ENCODE measurements around the gene FKBP5. TPM values are rescaled to one million over a fixed set of nuclear protein-coding genes. Genes with fewer than 3 reads are reported as not detected.

The FKBP5 gene
- total and polyA plus RNA-seq, 2 donors (not counting 3 experiments of a cell fraction or from before 2014, with no cell fraction given), result 16.7 to 56.8 TPM

GRCh38 chr6:35669451-35670045, 19.2 kb downstream of the FKBP5 start:
- Histone ChIP-seq H3K79me2 (ENCODE audit: control insufficient read depth, insufficient read depth, low read length) (peaks cover 69% of the 10 kb centered on the region), H4K20me1 (replicated peaks; ENCODE audit: control insufficient read depth, extremely low read depth, insufficient read depth, low read length) (no peaks in the 10 kb centered on the region), H3K9me1 (replicated peaks; ENCODE audit: control insufficient read depth, extremely low read depth, insufficient read depth, low read length) (no peaks in the 10 kb centered on the region), H3K36me3 (ENCODE audit: control insufficient read depth in 2 of 2, extremely low read depth in 1 of 2, insufficient read depth in 2 of 2, low read length in 2 of 2) (no peaks in the 10 kb centered on the region), H3K4me1 (ENCODE audit: control insufficient read depth, extremely low read depth, insufficient read depth, low read length) (peaks cover 51% of the 10 kb centered on the region), H3K9ac (replicated peaks; ENCODE audit: extremely low read depth, insufficient read depth, low read length) (peak overlapping the region; percentile 95), H2AFZ (ENCODE audit: low read depth, low read length) (no peak overlapping the region), H3K4me3 (replicated peaks in 1 of 3; ENCODE audit: insufficient read depth in 1 of 3, low read depth in 1 of 3, low read length in 3 of 3) (peak overlapping the region in 2 of 3 experiments; percentile 2 to 59), H3K27me3 (ENCODE audit: control insufficient read depth in 2 of 2, insufficient read depth in 2 of 2, low read length in 2 of 2) (no peaks in the 10 kb centered on the region), H3K27ac (ENCODE audit: insufficient read depth, low read depth, low read length) (peak overlapping the region; percentile 95), H3K9me3 (replicated peaks; ENCODE audit: control insufficient read depth, insufficient read depth, low read length) (no peaks in the 10 kb centered on the region), H3K4me2 (ENCODE audit: insufficient read depth, low read length) (peak overlapping the region; percentile 92)
- POLR2A ChIA-PET, result interaction anchor here (0.5 kb wide), 1 partner anchor 79 kb away, joined by 3 read pairs; no protein-coding TSS in a partner anchor
- dilution Hi-C loops (cut with MboI; ENCODE audit: extremely low pct_ligation_motif_present, low sequenced_read_pairs), result no loop called here
- peak; percentile 75 for FAIRE-seq
- TF ChIP-seq CTCF (IDR thresholded peaks at IDR 0.05; ENCODE audit: extremely low read depth in 1 of 2, insufficient read depth in 1 of 2, low read depth in 1 of 2, low read length in 2 of 2) (no peak), EZH2 (IDR thresholded peaks at IDR 0.05; ENCODE audit: borderline replicate concordance, low read depth, low read length, severe bottlenecking) (no peak), FOS (IDR thresholded peaks at IDR 0.05; ENCODE audit: borderline replicate concordance, insufficient read depth, low read length) (no peak), MYC (IDR thresholded peaks at IDR 0.05; ENCODE audit: low read depth, low read length) (no peak), GATA2 (IDR thresholded peaks at IDR 0.05; ENCODE audit: insufficient read depth, insufficient read length, low read depth, low read length) (no peak), MAX (IDR thresholded peaks at IDR 0.05; ENCODE audit: insufficient read depth, insufficient read length) (no peak), JUN (IDR thresholded peaks at IDR 0.05; ENCODE audit: borderline replicate concordance, insufficient read depth, insufficient read length, low read depth) (peak; percentile 2), POLR2AphosphoS5 (IDR thresholded peaks at IDR 0.05; ENCODE audit: insufficient read depth, low read depth, low read length) (peak; percentile 46), POLR2A (IDR thresholded peaks at IDR 0.05; ENCODE audit: low read depth, low read length) (no peak)
- DNase-seq (ENCODE audit: low read depth, low spot score), result peak; percentile 94
- CTCF ChIA-PET, result interaction anchor here (0.8 to 3.3 kb wide), 16 partner anchors 9 to 147 kb away, joined by 3 to 20 read pairs (median 4); partner anchors contain the start of gene ARMC12
- intact Hi-C loops (cut with micrococcal nuclease), result loop anchor here (1.0 to 5.0 kb wide), 6 partner anchors 15 to 681 kb away; no protein-coding TSS in a partner anchor
- BruUV-seq (replicated peaks), result TSS peak; percentile 95
